Osteoblast (primary cell): ENCODE results near the gene SPG7. TPM values are rescaled to one million over a fixed set of nuclear protein-coding genes. Genes with fewer than 3 reads are reported as not detected.

Experiments
- DNase-seq: peaks from one replicate; pipeline ENCODE4 v3.0.0; 2011; ENCODE audit warnings: low spot score, mixed read lengths; ENCODE audit not compliant: insufficient read length; ENCODE audit errors: missing footprints
- H2AFZ ChIP-seq: 2 replicates; pipeline ENCODE4 v1.6.0; 2011; ENCODE audit warnings: mild to moderate bottlenecking, low read length
- H3K27ac ChIP-seq: 2 replicates; pipeline ENCODE4 v1.5.1; 2011; ENCODE audit warnings: mild to moderate bottlenecking, low read depth, low read length, moderate library complexity
- H3K27me3 ChIP-seq: 2 replicates; pipeline ENCODE4 v1.6.0; 2012; ENCODE audit warnings: mild to moderate bottlenecking, control low read depth, inconsistent platforms, low read length, moderate library complexity; ENCODE audit not compliant: insufficient read depth
- H3K36me3 ChIP-seq: 2 replicates; pipeline ENCODE4 v1.5.1; 2011; ENCODE audit warnings: mild to moderate bottlenecking, low read length, control low read depth, moderate library complexity; ENCODE audit not compliant: insufficient read depth
- H3K4me1 ChIP-seq: 2 replicates; pipeline ENCODE4 v1.5.1; 2011; ENCODE audit warnings: mild to moderate bottlenecking, low read length, control low read depth, moderate library complexity; ENCODE audit not compliant: insufficient read depth
- H3K4me2 ChIP-seq: 2 replicates; pipeline ENCODE4 v1.6.0; 2011; ENCODE audit warnings: mild to moderate bottlenecking, low read length; ENCODE audit not compliant: insufficient read depth
- H3K4me3 ChIP-seq: fragments of 200-600 bp; sonication (generic); 3 replicates; pipeline ENCODE4 v1.5.1; 2012; ENCODE audit warnings: mild to moderate bottlenecking, low read length, inconsistent platforms; ENCODE audit not compliant: insufficient read depth
- H3K79me2 ChIP-seq: 2 replicates; pipeline ENCODE4 v1.6.0; 2012; ENCODE audit warnings: mild to moderate bottlenecking, low read length, control low read depth, inconsistent platforms; ENCODE audit not compliant: insufficient read depth
- H3K9me3 ChIP-seq: 2 replicates; pipeline ENCODE4 v1.5.1; 2011; ENCODE audit warnings: low read depth, low read length, control low read depth
- H4K20me1 ChIP-seq: 2 replicates; pipeline ENCODE4 v1.6.0; 2012; ENCODE audit warnings: mild to moderate bottlenecking, low read length, control low read depth; ENCODE audit not compliant: insufficient read depth
- total RNA-seq: library from RNA; depleted of rRNA; stranded (reverse); fragments of >200 nt; gene quantifications from 2 replicates; pipeline ENCODE4 v1.2.3, GENCODE V29; 2012
- TF ChIP-seq, protein P1 (sequence below): IDR thresholded peaks from 2 replicates; pipeline ENCODE4 v1.5.1; 2011; ENCODE audit warnings: mild to moderate bottlenecking, low read depth, low read length, moderate library complexity; ENCODE audit errors: extremely low read depth

The SPG7 gene
- total RNA-seq, 1 donor, result 85.8 TPM

DNA sequence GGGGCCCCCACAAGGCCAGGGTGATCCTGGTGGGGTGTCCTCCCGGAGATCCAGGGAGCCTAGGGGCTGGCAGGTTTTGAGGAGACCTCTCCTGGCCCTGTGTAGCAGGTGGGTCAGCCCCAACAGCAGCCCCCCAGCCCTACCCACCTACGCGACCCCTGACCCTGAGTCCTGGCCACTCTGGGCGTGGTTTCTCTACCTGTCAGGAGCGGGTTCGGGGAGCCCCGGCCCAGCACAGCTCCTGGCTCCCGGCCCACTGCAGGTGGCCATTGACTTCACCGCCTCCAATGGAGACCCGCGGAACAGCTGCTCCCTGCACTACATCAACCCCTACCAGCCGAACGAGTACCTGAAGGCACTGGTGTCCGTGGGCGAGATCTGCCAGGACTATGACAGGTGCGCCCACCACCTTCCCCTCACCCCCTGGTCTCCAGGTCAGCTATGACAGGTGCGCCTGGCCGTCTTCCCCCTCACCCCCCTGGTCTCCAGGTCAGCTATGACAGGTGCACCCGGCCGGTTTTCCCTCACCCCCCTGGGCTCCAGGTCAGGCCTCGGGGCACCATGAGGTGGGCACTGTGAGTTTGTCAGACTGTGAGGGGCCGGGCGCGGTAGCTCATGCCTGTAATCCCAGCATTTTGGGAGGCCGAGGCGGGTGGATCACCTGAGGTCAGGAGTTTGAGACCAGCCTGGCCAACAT lies 80.4 kb downstream of the SPG7 start:
- Histone ChIP-seq H3K4me1 (peaks cover 14% of the 10 kb centered on the region), H3K9me3 (no peaks in the 10 kb centered on the region), H3K4me2 (no peak overlapping the region), H3K27ac (no peak overlapping the region), H3K4me3 (no peak overlapping the region), H3K36me3 (no peaks in the 10 kb centered on the region), H3K79me2 (no peaks in the 10 kb centered on the region), H3K27me3 (no peaks in the 10 kb centered on the region), H4K20me1 (no peaks in the 10 kb centered on the region), H2AFZ (no peak overlapping the region)
- DNase-seq, result no peak
- TF ChIP-seq, protein P1, sequence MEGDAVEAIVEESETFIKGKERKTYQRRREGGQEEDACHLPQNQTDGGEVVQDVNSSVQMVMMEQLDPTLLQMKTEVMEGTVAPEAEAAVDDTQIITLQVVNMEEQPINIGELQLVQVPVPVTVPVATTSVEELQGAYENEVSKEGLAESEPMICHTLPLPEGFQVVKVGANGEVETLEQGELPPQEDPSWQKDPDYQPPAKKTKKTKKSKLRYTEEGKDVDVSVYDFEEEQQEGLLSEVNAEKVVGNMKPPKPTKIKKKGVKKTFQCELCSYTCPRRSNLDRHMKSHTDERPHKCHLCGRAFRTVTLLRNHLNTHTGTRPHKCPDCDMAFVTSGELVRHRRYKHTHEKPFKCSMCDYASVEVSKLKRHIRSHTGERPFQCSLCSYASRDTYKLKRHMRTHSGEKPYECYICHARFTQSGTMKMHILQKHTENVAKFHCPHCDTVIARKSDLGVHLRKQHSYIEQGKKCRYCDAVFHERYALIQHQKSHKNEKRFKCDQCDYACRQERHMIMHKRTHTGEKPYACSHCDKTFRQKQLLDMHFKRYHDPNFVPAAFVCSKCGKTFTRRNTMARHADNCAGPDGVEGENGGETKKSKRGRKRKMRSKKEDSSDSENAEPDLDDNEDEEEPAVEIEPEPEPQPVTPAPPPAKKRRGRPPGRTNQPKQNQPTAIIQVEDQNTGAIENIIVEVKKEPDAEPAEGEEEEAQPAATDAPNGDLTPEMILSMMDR, result no peak

DNA sequence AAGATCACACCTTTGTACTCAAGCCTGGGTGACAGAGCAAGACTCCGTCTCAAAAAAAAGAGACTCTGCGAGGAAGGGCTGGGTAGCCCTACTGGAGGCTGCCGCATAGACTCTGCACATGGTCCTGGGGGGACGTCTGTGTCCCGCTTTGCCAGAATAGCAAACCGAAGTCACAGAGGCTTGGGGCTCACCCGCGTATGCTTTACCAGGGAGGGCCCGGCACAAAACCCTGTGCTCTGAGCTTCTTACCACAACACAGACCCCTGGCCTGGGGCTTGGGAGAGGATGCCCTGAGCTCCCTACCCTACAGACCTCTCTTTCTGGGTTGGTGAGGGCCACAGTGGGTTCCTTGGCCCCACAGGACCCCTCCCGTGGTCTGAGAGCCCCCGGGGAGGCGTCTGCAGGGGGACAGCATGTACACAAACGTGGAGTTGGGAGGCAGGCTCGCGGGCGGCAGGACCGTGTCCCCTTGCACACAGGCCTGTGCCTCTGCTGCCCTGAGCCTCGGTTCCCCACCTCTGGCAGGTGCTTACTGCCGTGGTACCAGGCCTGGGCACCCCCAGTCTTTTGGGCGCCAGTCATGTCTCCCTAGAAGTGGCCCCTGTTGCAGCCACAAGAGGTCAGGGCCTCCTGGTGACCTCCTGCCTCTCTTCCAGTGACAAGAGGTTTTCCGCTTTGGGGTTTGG lies 81.2 kb downstream of the SPG7 start:
- Histone ChIP-seq H3K4me1 (peaks cover 14% of the 10 kb centered on the region), H3K36me3 (no peaks in the 10 kb centered on the region), H3K4me3 (no peak overlapping the region), H2AFZ (no peak overlapping the region), H3K9me3 (no peaks in the 10 kb centered on the region), H3K27me3 (no peaks in the 10 kb centered on the region), H3K79me2 (no peaks in the 10 kb centered on the region), H3K4me2 (no peak overlapping the region), H4K20me1 (no peaks in the 10 kb centered on the region), H3K27ac (no peak overlapping the region)
- no peak for DNase-seq
- TF ChIP-seq, protein P1, result no peak

DNA sequence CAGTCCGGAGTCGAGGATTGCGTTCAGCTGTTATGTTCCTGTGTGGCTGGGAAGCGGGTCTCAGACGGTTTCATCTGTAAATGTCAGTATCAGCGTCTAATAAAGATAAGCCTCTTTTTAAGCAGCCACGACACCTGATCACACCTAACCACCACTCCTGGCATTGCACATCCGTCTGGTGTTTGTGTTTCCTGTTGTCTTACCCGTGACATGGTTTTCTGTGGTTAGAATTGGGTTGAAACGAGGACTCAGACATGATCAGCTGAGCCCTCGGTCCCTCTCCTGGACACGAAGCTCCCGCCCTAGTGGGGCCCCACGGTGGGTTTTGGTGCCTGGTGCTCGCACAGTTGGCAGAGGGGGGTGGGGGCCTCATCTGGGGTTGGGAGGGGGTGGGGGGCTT lies 85.6 kb downstream of the SPG7 start:
- Histone ChIP-seq H3K79me2 (no peaks in the 10 kb centered on the region), H2AFZ (no peak overlapping the region), H3K4me3 (no peak overlapping the region), H3K27ac (no peak overlapping the region), H3K36me3 (no peaks in the 10 kb centered on the region), H3K4me2 (no peak overlapping the region), H3K9me3 (no peaks in the 10 kb centered on the region), H3K4me1 (no peaks in the 10 kb centered on the region), H4K20me1 (no peaks in the 10 kb centered on the region), H3K27me3 (no peaks in the 10 kb centered on the region)
- no peak for DNase-seq
- TF ChIP-seq, protein P1, result no peak

DNA sequence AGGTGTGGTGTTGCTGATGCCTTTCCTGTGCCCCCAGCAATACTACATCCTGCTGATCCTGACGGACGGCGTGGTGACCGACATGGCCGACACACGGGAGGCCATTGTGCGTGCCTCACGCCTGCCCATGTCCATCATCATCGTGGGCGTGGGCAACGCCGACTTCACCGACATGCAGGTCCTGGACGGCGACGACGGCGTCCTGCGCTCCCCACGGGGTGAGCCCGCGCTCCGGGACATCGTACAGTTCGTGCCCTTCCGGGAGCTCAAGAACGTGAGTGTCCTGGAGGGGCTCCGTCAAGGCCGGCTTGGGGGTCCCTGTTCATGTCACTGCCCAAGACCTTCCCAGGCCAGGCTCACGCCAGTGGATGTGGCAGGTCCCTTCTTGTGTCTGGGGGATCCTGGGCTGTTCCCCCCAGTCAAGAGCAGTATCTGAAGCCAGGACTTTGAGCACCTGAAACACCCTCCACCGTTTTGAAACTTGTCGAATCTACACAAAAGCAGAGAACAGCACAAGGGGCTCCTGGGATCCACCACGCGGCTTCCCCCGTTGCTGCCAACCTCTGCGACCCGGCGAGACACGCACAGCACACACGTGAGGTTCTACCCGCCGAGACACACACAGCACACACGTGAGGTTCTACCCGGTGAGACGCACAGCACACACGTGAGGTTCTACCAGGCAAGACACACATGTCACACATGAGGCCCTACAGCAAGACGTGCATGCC lies 87.3 kb downstream of the SPG7 start:
- no peaks in the 10 kb centered on the region for H3K27me3 ChIP-seq
- TF ChIP-seq, protein P1, result no peak
- H3K4me1 ChIP-seq, result no peaks in the 10 kb centered on the region
- no peaks in the 10 kb centered on the region for H3K36me3 ChIP-seq
- H3K9me3 ChIP-seq, result no peaks in the 10 kb centered on the region
- no peaks in the 10 kb centered on the region for H4K20me1 ChIP-seq
- no peak for DNase-seq
- no peak overlapping the region for H3K4me2 ChIP-seq
- no peaks in the 10 kb centered on the region for H3K79me2 ChIP-seq
- H3K4me3 ChIP-seq, result no peak overlapping the region
- H3K27ac ChIP-seq, result no peak overlapping the region
- no peak overlapping the region for H2AFZ ChIP-seq
